ENCODE data around the gene MAN1C1. TPM values are rescaled to one million over a fixed set of nuclear protein-coding genes. Genes with fewer than 3 reads are reported as not detected.

The MAN1C1 gene
- total RNA-seq, 1 experiment from 2014 or later: 1.5 TPM

GRCh38 chr1:25765136-25765922 lies 148.7 kb downstream of the MAN1C1 start:
- CTCF ChIA-PET: no interaction called here

More at GRCh38 chr1:25765136-25765922, 148.7 kb downstream of the MAN1C1 start:
- H3K4me1 ChIP-seq (ENCODE audit: control insufficient read depth, insufficient read depth, low read length): no peaks in the 10 kb centered on the region
- BruUV-seq (replicated peaks): no TSS peak
- no peak overlapping the region for H3K4me3 ChIP-seq (ENCODE audit: low read depth in 2 of 2, low read length in 2 of 2)
- POLR2A ChIA-PET: no interaction called here
- no peak overlapping the region for H3K27ac ChIP-seq (ENCODE audit: low read length)
- in situ Hi-C loops (cut with HindIII; ENCODE audit: low pct_unique_long_range_greater_than_20kb, low sequenced_read_pairs) (no loop called here), intact Hi-C loops (cut with micrococcal nuclease; ENCODE audit: unreplicated experiment) (no loop called here)
- no peaks in the 10 kb centered on the region for H3K27me3 ChIP-seq (ENCODE audit: control insufficient read depth, insufficient read depth, low read length)
- no peak for DNase-seq (ENCODE audit: low read depth, low spot score)
- no peaks in the 10 kb centered on the region for H3K36me3 ChIP-seq (ENCODE audit: control insufficient read depth, insufficient read depth, low read length)
- TF ChIP-seq TCF7L2 (IDR thresholded peaks at IDR 0.05; ENCODE audit: low read depth, low read length): no peak
- TF ChIP-seq CTCF (IDR thresholded peaks at IDR 0.05): no peak
- TF ChIP-seq POLR2AphosphoS5 (IDR thresholded peaks at IDR 0.05; ENCODE audit: low read depth, low read length): no peak
- TF ChIP-seq REST (IDR thresholded peaks at IDR 0.05; ENCODE audit: insufficient read depth in 1 of 2, low read depth in 2 of 2, low read length in 1 of 2): no peak
- no peak for TF ChIP-seq SIN3A (IDR thresholded peaks at IDR 0.05; ENCODE audit: borderline replicate concordance, insufficient read depth, low read depth, low read length)
- no peak for ATAC-seq
- H3K9me3 ChIP-seq (ENCODE audit: control insufficient read depth, insufficient read depth, low read depth, low read length): no peaks in the 10 kb centered on the region
